ENCODE results near the gene TRIM14. TPM values are rescaled to one million over a fixed set of nuclear protein-coding genes. Genes with fewer than 3 reads are reported as not detected.
"Not testable (repeated sequence)": the region's sequence is repeated elsewhere in the genome, so short reads cannot be mapped to it uniquely, and the experiment has no call there.

TRIM14 gene
- total and polyA plus RNA-seq, 9 donors: 2.3 to 24.0 (median 5.7) TPM

- 74 to 75% (median 75%) methylated on average over 3 of the region's 3 CpGs for WGBS, 3 donors
- intact Hi-C loops (cut with DNase I): no loop called here
- no peaks in the 10 kb centered on the region for H3K36me3 ChIP-seq
These were observed 1.5 kb upstream of the TRIM14 start for GRCh38 chr9:98120476-98120875.

GRCh38 chr9:98117984-98118639 lies 910 bp downstream of the TRIM14 start:
- WGBS, 3 donors: 51 to 69% (median 57%) methylated on average over 5 of the region's 5 CpGs
- TF ChIP-seq EP300 (IDR thresholded peaks at IDR 0.05) (no peak), CTCF (IDR thresholded peaks at IDR 0.05) (no peak), POLR2A (IDR thresholded peaks at IDR 0.05) (no peak)
- Histone ChIP-seq H3K27ac (peak overlapping the region in 1 of 2 donors; percentile 20), H3K9me3 (no peaks in the 10 kb centered on the region), H3K4me1 (ENCODE audit: insufficient read depth) (peaks cover 2% of the 10 kb centered on the region), H3K36me3 (no peaks in the 10 kb centered on the region), H3K4me3 (peak overlapping the region; percentile 55), H3K27me3 (no peaks in the 10 kb centered on the region)
- no peak for DNase-seq
- intact Hi-C loops (cut with DNase I): no loop called here

More at GRCh38 chr9:98120476-98120875, 1.5 kb upstream of the TRIM14 start:
- H3K9me3 ChIP-seq: no peaks in the 10 kb centered on the region
- TF ChIP-seq EP300 (IDR thresholded peaks at IDR 0.05) (no peak), CTCF (IDR thresholded peaks at IDR 0.05) (no peak), POLR2A (IDR thresholded peaks at IDR 0.05) (no peak)
- no peaks in the 10 kb centered on the region for H3K27me3 ChIP-seq
- no peak for DNase-seq
- H3K27ac ChIP-seq: no peak overlapping the region
- peaks cover 2% of the 10 kb centered on the region for H3K4me1 ChIP-seq (ENCODE audit: insufficient read depth)
- H3K4me3 ChIP-seq: no peak overlapping the region

GRCh38 chr9:98117097-98117496 lies 1.9 kb downstream of the TRIM14 start:
- H3K4me3 ChIP-seq; intact Hi-C loops (cut with DNase I); H3K27me3 ChIP-seq; H3K27ac ChIP-seq; H3K9me3 ChIP-seq; DNase-seq; H3K4me1 ChIP-seq (ENCODE audit: insufficient read depth); H3K36me3 ChIP-seq: not testable (repeated sequence)
- WGBS, 3 donors: 96 to 98% (median 98%) methylated on average over 6 of the region's 6 CpGs

GRCh38 chr9:98109052-98109451 lies 10.0 kb downstream of the TRIM14 start:
- Histone ChIP-seq H3K4me3 (no peak overlapping the region), H3K9me3 (no peaks in the 10 kb centered on the region), H3K27me3 (no peaks in the 10 kb centered on the region), H3K4me1 (ENCODE audit: insufficient read depth) (no peaks in the 10 kb centered on the region), H3K27ac (no peak overlapping the region), H3K36me3 (no peaks in the 10 kb centered on the region)
- no peak for DNase-seq
- WGBS, 3 donors: 73 to 76% (median 75%) methylated on average over 3 of the region's 3 CpGs
- TF ChIP-seq POLR2A (IDR thresholded peaks at IDR 0.05) (no peak), CTCF (IDR thresholded peaks at IDR 0.05) (no peak), EP300 (IDR thresholded peaks at IDR 0.05) (no peak)
- intact Hi-C loops (cut with DNase I): no loop called here

GRCh38 chr9:98108531-98109031 lies 10.4 kb downstream of the TRIM14 start:
- Histone ChIP-seq H3K9me3 (no peaks in the 10 kb centered on the region), H3K4me1 (ENCODE audit: insufficient read depth) (no peaks in the 10 kb centered on the region), H3K36me3 (no peaks in the 10 kb centered on the region), H3K27ac (no peak overlapping the region), H3K4me3 (no peak overlapping the region), H3K27me3 (no peaks in the 10 kb centered on the region)
- DNase-seq: no peak
- TF ChIP-seq CTCF (IDR thresholded peaks at IDR 0.05) (no peak), POLR2A (IDR thresholded peaks at IDR 0.05) (no peak), EP300 (IDR thresholded peaks at IDR 0.05) (no peak)
- WGBS, 3 donors: 85 to 93% (median 92%) methylated on average over 5 of the region's 5 CpGs
- intact Hi-C loops (cut with DNase I): no loop called here

All from ovary (tissue), 9 donors.